Ammon's horn (tissue), 1 donor: ENCODE results near the gene ACTR3.
A peak's percentile ranks its signal among the peaks of the same experiment; 100 is the strongest.

Experiments
- DNase-seq: peaks from one replicate; pipeline ENCODE4 v3.0.0-alpha.2; 2016; ENCODE audit warnings: low spot score

ACTR3 gene

DNA sequence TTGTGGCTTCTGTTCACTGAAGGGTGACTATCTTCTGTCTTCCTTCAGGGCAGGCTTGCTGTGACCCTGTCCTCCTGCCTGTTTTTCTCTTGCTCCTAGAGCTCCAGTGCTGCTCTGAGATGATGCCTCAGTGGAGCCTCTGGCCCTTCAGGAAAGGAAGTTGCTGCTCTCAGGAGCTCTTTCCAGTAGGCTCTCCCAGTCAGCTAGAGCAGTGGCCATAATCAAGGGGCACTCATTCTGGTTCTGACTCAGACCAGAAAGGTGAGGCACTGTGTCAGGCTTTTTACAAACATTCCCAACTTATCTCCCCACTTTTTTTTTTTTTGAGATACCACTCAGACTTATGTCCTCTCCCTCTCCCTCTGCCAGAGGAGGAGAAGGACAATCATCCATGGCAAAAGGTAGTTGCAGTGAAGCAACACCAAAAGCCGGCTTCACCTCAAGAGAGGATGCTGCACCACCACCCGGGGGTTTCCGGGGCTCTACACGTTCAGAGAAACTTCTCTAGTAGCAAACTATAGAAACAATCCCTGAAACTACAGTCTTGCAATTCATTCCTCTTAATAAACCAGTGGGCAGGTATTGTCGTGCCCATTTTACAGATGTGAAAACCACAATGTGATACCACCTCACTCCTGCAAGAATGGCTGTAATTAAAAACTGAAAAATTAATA is 115.4 kb downstream of the ACTR3 start:
- no peak for DNase-seq

DNA sequence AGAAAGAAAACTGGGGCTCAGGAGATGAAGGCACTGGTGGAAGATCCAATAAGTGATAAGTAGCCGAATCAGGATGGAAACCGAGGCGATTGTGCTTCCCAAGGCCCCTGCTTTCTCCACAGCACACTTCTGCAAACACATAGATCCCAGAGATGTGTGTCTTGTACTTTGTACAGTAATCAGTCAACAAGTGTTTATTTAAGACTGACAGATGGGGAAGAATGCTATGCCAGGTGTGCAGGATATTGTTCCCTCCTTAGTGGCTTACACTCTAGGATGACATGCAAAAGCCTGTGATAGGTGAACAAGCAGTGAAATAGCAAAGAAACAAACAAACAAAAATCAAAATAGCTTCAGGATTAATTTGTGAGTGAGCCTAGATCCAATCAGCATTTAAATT is 116.6 kb downstream of the ACTR3 start:
- no peak for DNase-seq

DNA sequence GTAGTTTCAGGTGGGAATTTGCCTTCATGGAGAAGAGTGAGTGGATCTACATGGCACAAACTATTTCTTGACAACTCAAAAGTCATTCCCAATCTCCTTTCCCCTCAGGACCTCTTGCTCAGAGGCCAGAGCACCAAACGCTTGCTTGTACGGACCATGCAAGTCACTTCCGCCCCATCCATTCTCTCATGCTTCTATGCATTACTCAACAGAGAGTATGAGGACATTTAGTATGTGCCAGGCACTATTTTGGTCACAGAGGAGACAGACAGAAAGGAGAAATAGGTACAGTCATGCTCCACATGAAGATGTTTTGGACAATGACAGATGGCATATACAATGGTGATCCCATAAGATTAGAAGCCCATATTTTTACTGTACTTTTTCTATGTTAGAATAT is 117.5 kb downstream of the ACTR3 start:
- no peak for DNase-seq

DNA sequence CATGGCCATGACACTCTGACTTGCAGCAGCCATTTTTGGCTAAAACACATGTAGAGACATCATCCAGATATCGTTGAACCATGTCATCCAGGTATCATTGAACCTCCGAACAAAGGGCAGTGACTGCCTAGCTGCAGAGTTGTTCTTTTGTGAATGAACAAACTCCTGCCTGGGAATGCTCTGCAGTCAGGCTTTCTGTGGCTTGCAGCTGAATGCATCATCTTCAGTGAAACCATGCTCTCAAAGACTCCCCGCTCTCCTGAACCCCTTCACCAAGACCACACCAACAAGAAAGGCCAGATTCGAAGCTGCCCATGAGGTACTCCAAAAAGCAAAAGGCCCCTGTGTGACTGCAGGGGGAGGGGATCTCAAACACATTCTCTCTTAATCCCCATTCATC is 118.8 kb downstream of the ACTR3 start:
- DNase-seq, result no peak

DNA sequence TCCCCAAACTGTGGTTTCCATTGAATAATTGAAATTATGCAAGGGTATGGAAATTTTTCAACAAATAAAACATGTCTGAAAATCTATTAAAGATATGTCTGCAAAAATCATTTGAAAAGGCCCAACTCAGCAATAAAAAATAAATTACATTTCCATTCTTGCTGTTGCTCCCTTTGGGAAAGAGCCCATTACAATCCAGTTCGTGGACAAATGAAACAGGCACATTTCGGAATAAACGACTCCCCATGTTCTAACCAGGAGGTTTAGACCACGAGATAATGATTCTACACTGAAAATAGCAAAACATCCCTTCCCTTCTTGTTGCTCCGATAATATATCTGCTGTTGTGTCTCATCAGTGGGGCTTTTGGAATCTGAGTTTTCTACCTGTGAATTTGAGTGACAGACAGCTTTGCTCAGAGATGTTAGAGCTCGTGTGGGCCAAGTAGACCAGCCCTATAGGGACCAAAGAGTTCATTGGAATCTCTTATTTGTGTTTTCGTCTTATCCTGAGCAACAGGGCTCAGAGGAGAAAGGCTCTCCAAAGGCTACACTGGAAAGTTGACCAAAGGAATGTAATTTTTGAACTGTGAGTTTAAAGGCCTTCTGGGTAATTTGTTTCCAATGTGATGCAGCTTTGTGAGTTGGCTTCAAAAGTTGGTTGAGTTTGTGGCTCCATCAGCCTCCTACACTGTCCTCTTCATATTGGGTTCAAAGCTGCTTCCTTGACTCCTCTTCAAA is 119.5 kb downstream of the ACTR3 start:
- no peak for DNase-seq

DNA sequence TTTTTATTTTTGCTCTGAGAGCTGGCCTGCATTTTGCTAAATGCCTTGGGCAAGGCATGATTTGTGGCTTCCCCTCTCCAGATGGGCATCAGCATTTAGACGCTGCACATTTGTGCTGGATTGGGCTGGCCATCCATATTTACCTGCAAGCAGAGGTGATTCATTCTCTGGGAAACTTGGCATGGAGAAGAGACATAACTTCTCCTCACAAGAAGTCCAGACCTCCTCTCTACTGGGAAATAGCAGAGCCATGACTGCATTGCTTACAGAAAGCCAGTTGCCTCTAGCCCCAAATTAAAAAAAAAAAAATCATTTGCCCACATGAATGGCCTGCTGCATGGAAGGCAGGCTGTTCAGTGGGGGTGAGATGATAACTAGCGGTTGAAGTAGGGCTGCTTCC is 120.1 kb downstream of the ACTR3 start:
- no peak for DNase-seq

DNA sequence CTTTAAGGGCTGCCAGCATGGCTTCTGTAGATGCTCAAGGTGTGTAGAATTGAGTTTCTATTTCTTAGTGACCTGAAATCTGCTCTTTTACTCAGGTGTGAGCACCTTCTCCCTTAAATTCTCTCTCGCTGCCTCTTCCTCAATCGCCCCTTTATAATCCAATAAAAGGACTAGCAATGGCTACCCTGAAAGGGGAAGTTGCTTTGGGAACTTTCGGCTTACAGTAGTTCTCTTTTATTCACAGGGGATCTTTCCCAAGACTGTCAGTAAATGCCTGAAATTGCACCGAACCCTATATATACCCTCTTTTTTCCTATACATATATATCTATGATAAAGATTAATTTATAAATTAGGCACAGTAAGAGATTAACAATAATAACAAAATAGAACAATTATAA is 121.8 kb downstream of the ACTR3 start:
- peak; percentile 17 for DNase-seq
